ENCODE measurements around the gene CKLF. TPM values are rescaled to one million over a fixed set of nuclear protein-coding genes. Genes with fewer than 3 reads are reported as not detected.

Gene CKLF
- total and polyA plus RNA-seq, 7 donors: 24.1 to 57.4 (median 46.7) TPM

GRCh38 chr16:66539623-66540469, 12.5 kb upstream of the CKLF start:
- 66 to 87% methylated on average over 3 of the region's 3 CpGs for WGBS, 2 donors
- H3K27ac ChIP-seq: no peak overlapping the region
- no peak overlapping the region for H3K4me3 ChIP-seq
- no peaks in the 10 kb centered on the region for H3K27me3 ChIP-seq
- H3K9me3 ChIP-seq: no peaks in the 10 kb centered on the region
- DNase-seq: no peak
- no peaks in the 10 kb centered on the region for H3K4me1 ChIP-seq
- H3K36me3 ChIP-seq: peaks cover 0 to 84% (median 22%) of the 10 kb centered on the region in 4 donors
- TF ChIP-seq CTCF (IDR thresholded peaks at IDR 0.05) (no peak), POLR2AphosphoS5 (IDR thresholded peaks at IDR 0.05) (no peak), EP300 (IDR thresholded peaks at IDR 0.05) (no peak), POLR2A (IDR thresholded peaks at IDR 0.05) (no peak)
- intact Hi-C loops (cut with DNase I): no loop called here

GRCh38 chr16:66541388-66542355, 10.7 kb upstream of the CKLF start:
- peaks cover 0 to 71% (median 24%) of the 10 kb centered on the region in 4 donors for H3K36me3 ChIP-seq
- H3K27ac ChIP-seq: no peak overlapping the region
- no peaks in the 10 kb centered on the region for H3K9me3 ChIP-seq
- H3K27me3 ChIP-seq: no peaks in the 10 kb centered on the region
- no peak for DNase-seq
- H3K4me3 ChIP-seq: no peak overlapping the region
- WGBS, 2 donors: 91 to 93% methylated on average over 18 of the region's 18 CpGs
- H3K4me1 ChIP-seq: no peaks in the 10 kb centered on the region
- intact Hi-C loops (cut with DNase I): no loop called here
- no peak for TF ChIP-seq POLR2AphosphoS5 (IDR thresholded peaks at IDR 0.05)
- TF ChIP-seq CTCF (IDR thresholded peaks at IDR 0.05): no peak
- TF ChIP-seq EP300 (IDR thresholded peaks at IDR 0.05): no peak
- no peak for TF ChIP-seq POLR2A (IDR thresholded peaks at IDR 0.05)

GRCh38 chr16:66542396-66542795, 10.0 kb upstream of the CKLF start:
- TF ChIP-seq POLR2A (IDR thresholded peaks at IDR 0.05) (no peak), POLR2AphosphoS5 (IDR thresholded peaks at IDR 0.05) (no peak), CTCF (IDR thresholded peaks at IDR 0.05) (no peak), EP300 (IDR thresholded peaks at IDR 0.05) (no peak)
- H3K27ac ChIP-seq: no peak overlapping the region
- intact Hi-C loops (cut with DNase I): no loop called here
- peaks cover 0 to 68% (median 19%) of the 10 kb centered on the region in 4 donors for H3K36me3 ChIP-seq
- H3K9me3 ChIP-seq: no peaks in the 10 kb centered on the region
- H3K27me3 ChIP-seq: no peaks in the 10 kb centered on the region
- DNase-seq: no peak
- peaks cover 0 to 2% (median 0%) of the 10 kb centered on the region in 4 donors for H3K4me1 ChIP-seq
- 90 to 94% methylated on average over 3 of the region's 3 CpGs for WGBS, 2 donors
- no peak overlapping the region for H3K4me3 ChIP-seq

GRCh38 chr16:66543541-66543940, 8.8 kb upstream of the CKLF start:
- DNase-seq: no peak
- H3K4me1 ChIP-seq: peaks cover 0 to 13% (median 2%) of the 10 kb centered on the region in 4 donors
- H3K27me3 ChIP-seq: no peaks in the 10 kb centered on the region
- H3K36me3 ChIP-seq: peaks cover 0 to 57% (median 19%) of the 10 kb centered on the region in 4 donors
- TF ChIP-seq POLR2A (IDR thresholded peaks at IDR 0.05): no peak
- TF ChIP-seq POLR2AphosphoS5 (IDR thresholded peaks at IDR 0.05): no peak
- TF ChIP-seq EP300 (IDR thresholded peaks at IDR 0.05): no peak
- no peak for TF ChIP-seq CTCF (IDR thresholded peaks at IDR 0.05)
- no peak overlapping the region for H3K27ac ChIP-seq
- no peaks in the 10 kb centered on the region for H3K9me3 ChIP-seq
- intact Hi-C loops (cut with DNase I): no loop called here
- H3K4me3 ChIP-seq: no peak overlapping the region
- WGBS, 2 donors: 87% methylated on average over 6 of the region's 6 CpGs
